Cardiac muscle cell (in vitro differentiated cells and primary cell): ENCODE results near the gene DTX4. TPM values are rescaled to one million over a fixed set of nuclear protein-coding genes. Genes with fewer than 3 reads are reported as not detected.

Experiments used
- DNase-seq, 2 donors: peaks; one replicate each; pipeline versions ENCODE4 v3.0.0 to v3.0.0-alpha.2; 2010 to 2017; ENCODE audit warnings: low read depth in 1 of 2, low spot score in 1 of 2
- H3K27ac ChIP-seq: fragments of 200-600 bp; sonication (generic); 2 replicates; pipeline ENCODE4 v1.5.1; 2016
- H3K27me3 ChIP-seq: fragments of 200-600 bp; sonication (generic); 2 replicates; pipeline ENCODE4 v1.6.0; 2016; ENCODE audit warnings: control low read depth
- H3K36me3 ChIP-seq: fragments of 200-600 bp; sonication (generic); 2 replicates; pipeline ENCODE4 v1.5.1; 2016; ENCODE audit warnings: control low read depth
- H3K4me1 ChIP-seq: fragments of 200-600 bp; sonication (generic); 2 replicates; pipeline ENCODE4 v1.8.1; 2017; ENCODE audit warnings: low read depth, mild to moderate bottlenecking, mixed run types
- H3K4me3 ChIP-seq: fragments of 200-600 bp; sonication (generic); 2 replicates; pipeline ENCODE4 v1.5.1; 2016; ENCODE audit warnings: mild to moderate bottlenecking
- H3K9me3 ChIP-seq: fragments of 200-600 bp; sonication (generic); 2 replicates; pipeline ENCODE4 v1.5.1; 2017; ENCODE audit warnings: low read depth, mild to moderate bottlenecking, control low read depth
- CTCF ChIP-seq: IDR thresholded peaks from 2 replicates; pipeline ENCODE4 v1.5.1; 2012; ENCODE audit warnings: low read depth, mild to moderate bottlenecking, low read length
- polyA plus RNA-seq: library from polyadenylated mRNA; unstranded; fragments of >200 nt; fragmentation: Nextera tagmentation; extraction: Ambion mirVana; gene quantifications from 2 replicates; pipeline ENCODE4 v1.2.1, GENCODE V29; 2016
- total RNA-seq: library from RNA; depleted of rRNA; stranded (reverse); fragments of >200 nt; gene quantifications from 2 replicates; pipeline ENCODE4 v1.2.3, GENCODE V29; 2016

Gene DTX4
- total and polyA plus RNA-seq, 2 experiments from 2014 or later, result 1.1 to 3.1 TPM

GRCh38 chr11:59249535-59249934, 77.6 kb downstream of the DTX4 start:
- no peak for DNase-seq
- Histone ChIP-seq H3K36me3 (no peaks in the 10 kb centered on the region), H3K9me3 (no peaks in the 10 kb centered on the region), H3K4me1 (no peaks in the 10 kb centered on the region), H3K27me3 (no peaks in the 10 kb centered on the region), H3K4me3 (no peak overlapping the region), H3K27ac (no peak overlapping the region)
- TF ChIP-seq CTCF, result no peak

- H3K36me3 ChIP-seq, result no peaks in the 10 kb centered on the region
- no peak overlapping the region for H3K27ac ChIP-seq
- H3K4me3 ChIP-seq, result no peak overlapping the region
- no peak for DNase-seq
- H3K27me3 ChIP-seq, result no peaks in the 10 kb centered on the region
- H3K4me1 ChIP-seq, result no peaks in the 10 kb centered on the region
- no peaks in the 10 kb centered on the region for H3K9me3 ChIP-seq
- no peak for TF ChIP-seq CTCF
These were observed 81.1 kb downstream of the DTX4 start for GRCh38 chr11:59253001-59253400.

DNA sequence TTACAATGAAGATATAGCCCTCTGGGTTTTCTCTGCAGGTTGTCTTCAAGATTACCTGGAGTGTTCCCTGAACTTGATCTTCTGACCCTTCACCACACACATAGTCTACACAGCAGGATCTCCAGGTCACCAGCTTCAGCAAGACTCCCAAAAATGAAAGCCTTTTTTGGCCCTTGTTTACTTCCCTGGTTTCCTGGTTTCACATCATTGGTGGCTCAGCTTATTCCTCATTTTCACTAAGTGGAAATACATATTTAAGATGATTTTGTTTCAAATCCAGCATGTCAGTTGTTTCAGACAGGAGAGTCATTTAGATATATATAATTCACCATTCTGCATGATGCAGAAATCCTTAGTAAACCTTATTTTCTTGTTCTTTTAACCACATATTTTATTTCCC, 82.4 kb downstream of the DTX4 start:
- no peaks in the 10 kb centered on the region for H3K36me3 ChIP-seq
- TF ChIP-seq CTCF, result no peak
- no peak for DNase-seq
- no peak overlapping the region for H3K27ac ChIP-seq
- no peaks in the 10 kb centered on the region for H3K9me3 ChIP-seq
- H3K4me3 ChIP-seq, result no peak overlapping the region
- no peaks in the 10 kb centered on the region for H3K27me3 ChIP-seq
- no peaks in the 10 kb centered on the region for H3K4me1 ChIP-seq

DNA sequence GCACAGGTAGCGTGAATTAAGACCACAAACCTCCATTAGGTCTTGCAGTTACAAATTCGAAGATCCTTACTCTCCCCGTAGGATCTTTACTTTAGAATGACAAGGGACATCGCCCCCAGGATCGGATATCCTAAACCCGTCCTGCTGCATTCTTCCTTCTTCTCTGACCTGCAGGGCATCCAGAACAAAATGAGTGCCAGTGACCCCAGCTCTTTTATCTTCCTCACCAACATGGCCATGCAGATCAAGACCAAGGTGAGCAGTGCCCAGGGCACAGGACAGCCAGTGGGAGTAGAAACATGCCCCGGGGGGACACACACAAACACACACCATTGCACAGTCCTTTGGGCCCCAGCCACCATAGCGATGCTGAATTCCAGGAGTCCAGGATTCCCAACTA, 83.3 kb downstream of the DTX4 start:
- Histone ChIP-seq H3K36me3 (no peaks in the 10 kb centered on the region), H3K27me3 (no peaks in the 10 kb centered on the region), H3K4me3 (no peak overlapping the region), H3K27ac (no peak overlapping the region), H3K9me3 (no peaks in the 10 kb centered on the region), H3K4me1 (no peaks in the 10 kb centered on the region)
- no peak for TF ChIP-seq CTCF
- DNase-seq, result no peak

Other genes starting within 250 kb of the DTX4 start
- 1.3 and 1.8 TPM in 2 replicates for gene GLYATL1, start 232.6 kb upstream of the DTX4 start, total RNA-seq
- 2.1 and 2.9 TPM in 2 replicates for gene GLYATL1, start 232.6 kb upstream of the DTX4 start, polyA plus RNA-seq
- gene GLYATL1B, start 85.8 kb upstream of the DTX4 start, total RNA-seq, result not detected in 2 replicates
- not detected in 2 replicates for gene GLYATL1B, start 85.8 kb upstream of the DTX4 start, polyA plus RNA-seq
- gene FAM111B, start 64.9 kb upstream of the DTX4 start, total RNA-seq, result 1.8 and 2.6 TPM in 2 replicates
- gene FAM111B, start 64.9 kb upstream of the DTX4 start, polyA plus RNA-seq, result 0.44 and 3.5 TPM in 2 replicates
- gene FAM111A, start 29.3 kb upstream of the DTX4 start, total RNA-seq, result 1.7 and 6.5 TPM in 2 replicates
- gene FAM111A, start 29.3 kb upstream of the DTX4 start, polyA plus RNA-seq, result 1.5 and 5.3 TPM in 2 replicates
- gene MPEG1, start 40.8 kb downstream of the DTX4 start, total RNA-seq, result not detected in 2 replicates
- gene MPEG1, start 40.8 kb downstream of the DTX4 start, polyA plus RNA-seq, result not detected in 2 replicates
- not detected in 2 replicates for gene OR5AN1, start 186.8 kb downstream of the DTX4 start, total RNA-seq
- not detected in 2 replicates for gene OR5AN1, start 186.8 kb downstream of the DTX4 start, polyA plus RNA-seq